ENCODE data around the gene GNG14.
"Not testable (repeated sequence)": the region's sequence is repeated elsewhere in the genome, so short reads cannot be mapped to it uniquely, and the experiment has no call there.

GNG14 gene

GRCh38 chr19:12641456-12641855 lies 46.3 kb upstream of the GNG14 start:
- no peaks in the 10 kb centered on the region for H3F3A ChIP-seq (ENCODE audit: insufficient read depth, low read length)
- TF ChIP-seq EZH2 (IDR thresholded peaks at IDR 0.05; ENCODE audit: borderline replicate concordance, low read length), result no peak
- TF ChIP-seq, protein P1, sequence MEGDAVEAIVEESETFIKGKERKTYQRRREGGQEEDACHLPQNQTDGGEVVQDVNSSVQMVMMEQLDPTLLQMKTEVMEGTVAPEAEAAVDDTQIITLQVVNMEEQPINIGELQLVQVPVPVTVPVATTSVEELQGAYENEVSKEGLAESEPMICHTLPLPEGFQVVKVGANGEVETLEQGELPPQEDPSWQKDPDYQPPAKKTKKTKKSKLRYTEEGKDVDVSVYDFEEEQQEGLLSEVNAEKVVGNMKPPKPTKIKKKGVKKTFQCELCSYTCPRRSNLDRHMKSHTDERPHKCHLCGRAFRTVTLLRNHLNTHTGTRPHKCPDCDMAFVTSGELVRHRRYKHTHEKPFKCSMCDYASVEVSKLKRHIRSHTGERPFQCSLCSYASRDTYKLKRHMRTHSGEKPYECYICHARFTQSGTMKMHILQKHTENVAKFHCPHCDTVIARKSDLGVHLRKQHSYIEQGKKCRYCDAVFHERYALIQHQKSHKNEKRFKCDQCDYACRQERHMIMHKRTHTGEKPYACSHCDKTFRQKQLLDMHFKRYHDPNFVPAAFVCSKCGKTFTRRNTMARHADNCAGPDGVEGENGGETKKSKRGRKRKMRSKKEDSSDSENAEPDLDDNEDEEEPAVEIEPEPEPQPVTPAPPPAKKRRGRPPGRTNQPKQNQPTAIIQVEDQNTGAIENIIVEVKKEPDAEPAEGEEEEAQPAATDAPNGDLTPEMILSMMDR (IDR thresholded peaks at IDR 0.05; ENCODE audit: low read length), result no peak
- H2AFZ ChIP-seq (ENCODE audit: low read length), result no peak overlapping the region
- no peak overlapping the region for H3K4me2 ChIP-seq (ENCODE audit: low read length)
- no peak overlapping the region for H3K4me3 ChIP-seq (ENCODE audit: low read depth, low read length, poor library complexity, severe bottlenecking)
- peaks cover 9% of the 10 kb centered on the region for H3K36me3 ChIP-seq (ENCODE audit: insufficient read depth, low read length)
- H3K27me3 ChIP-seq (ENCODE audit: insufficient read depth, low read length), result no peaks in the 10 kb centered on the region
- no peaks in the 10 kb centered on the region for H3K9me3 ChIP-seq (ENCODE audit: low read length)
- H4K20me1 ChIP-seq (ENCODE audit: insufficient read depth, low read length), result no peaks in the 10 kb centered on the region
- H3K79me2 ChIP-seq (ENCODE audit: insufficient read depth, low read length), result no peaks in the 10 kb centered on the region
- peaks cover 8% of the 10 kb centered on the region for H3K4me1 ChIP-seq (ENCODE audit: insufficient read depth, low read length, severe bottlenecking)
- no peak overlapping the region for H3K9ac ChIP-seq (ENCODE audit: low read length)
- no peak overlapping the region for H3K27ac ChIP-seq (ENCODE audit: low read depth, low read length, poor library complexity, severe bottlenecking)
- H3K9me2 ChIP-seq (ENCODE audit: low read depth, low read length), result no peaks in the 10 kb centered on the region

DNA sequence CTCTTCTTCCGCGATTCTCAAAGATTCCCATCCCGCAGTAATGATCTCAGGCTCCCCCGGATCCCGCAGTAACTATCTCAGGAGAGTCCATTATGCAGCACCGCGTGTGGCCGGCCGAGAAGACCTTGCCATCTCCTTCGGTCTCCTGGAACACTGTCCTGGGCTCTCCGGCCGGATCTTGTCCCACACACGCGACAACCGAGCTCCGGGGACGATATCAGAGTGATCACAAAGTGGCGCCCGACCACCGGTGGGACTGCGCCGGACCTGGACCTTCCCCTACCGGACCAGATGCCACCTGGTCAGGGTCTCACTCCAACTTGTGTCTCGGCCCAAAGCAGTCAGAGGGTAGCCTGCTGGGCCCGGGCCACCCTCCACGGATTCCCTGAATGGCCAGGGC lies 45.3 kb upstream of the GNG14 start:
- Histone ChIP-seq H3K79me2 (ENCODE audit: insufficient read depth, low read length) (no peaks in the 10 kb centered on the region), H3K27me3 (ENCODE audit: insufficient read depth, low read length) (no peaks in the 10 kb centered on the region), H3K4me3 (ENCODE audit: low read depth, low read length, poor library complexity, severe bottlenecking) (no peak overlapping the region), H3K4me1 (ENCODE audit: insufficient read depth, low read length, severe bottlenecking) (peaks cover 8% of the 10 kb centered on the region), H2AFZ (ENCODE audit: low read length) (no peak overlapping the region), H3K27ac (ENCODE audit: low read depth, low read length, poor library complexity, severe bottlenecking) (no peak overlapping the region), H3K9me3 (ENCODE audit: low read length) (no peaks in the 10 kb centered on the region), H3K9ac (ENCODE audit: low read length) (no peak overlapping the region), H3K4me2 (ENCODE audit: low read length) (no peak overlapping the region), H4K20me1 (ENCODE audit: insufficient read depth, low read length) (no peaks in the 10 kb centered on the region), H3F3A (ENCODE audit: insufficient read depth, low read length) (no peaks in the 10 kb centered on the region), H3K9me2 (ENCODE audit: low read depth, low read length) (no peaks in the 10 kb centered on the region), H3K36me3 (ENCODE audit: insufficient read depth, low read length) (peaks cover 19% of the 10 kb centered on the region)
- TF ChIP-seq, protein P1 (IDR thresholded peaks at IDR 0.05; ENCODE audit: low read length), result no peak
- TF ChIP-seq EZH2 (IDR thresholded peaks at IDR 0.05; ENCODE audit: borderline replicate concordance, low read length), result no peak

GRCh38 chr19:12643716-12644115 lies 44.1 kb upstream of the GNG14 start:
- not testable (repeated sequence) for H3K79me2 ChIP-seq (ENCODE audit: insufficient read depth, low read length); H3K27ac ChIP-seq (ENCODE audit: low read depth, low read length, poor library complexity, severe bottlenecking); H3K4me2 ChIP-seq (ENCODE audit: low read length); H3K9ac ChIP-seq (ENCODE audit: low read length); H3K9me3 ChIP-seq (ENCODE audit: low read length); H3F3A ChIP-seq (ENCODE audit: insufficient read depth, low read length); H3K4me3 ChIP-seq (ENCODE audit: low read depth, low read length, poor library complexity, severe bottlenecking); H3K27me3 ChIP-seq (ENCODE audit: insufficient read depth, low read length); H2AFZ ChIP-seq (ENCODE audit: low read length); H3K9me2 ChIP-seq (ENCODE audit: low read depth, low read length); H3K4me1 ChIP-seq (ENCODE audit: insufficient read depth, low read length, severe bottlenecking); H4K20me1 ChIP-seq (ENCODE audit: insufficient read depth, low read length)
- H3K36me3 ChIP-seq (ENCODE audit: insufficient read depth, low read length), result peaks cover 19% of the 10 kb centered on the region

DNA sequence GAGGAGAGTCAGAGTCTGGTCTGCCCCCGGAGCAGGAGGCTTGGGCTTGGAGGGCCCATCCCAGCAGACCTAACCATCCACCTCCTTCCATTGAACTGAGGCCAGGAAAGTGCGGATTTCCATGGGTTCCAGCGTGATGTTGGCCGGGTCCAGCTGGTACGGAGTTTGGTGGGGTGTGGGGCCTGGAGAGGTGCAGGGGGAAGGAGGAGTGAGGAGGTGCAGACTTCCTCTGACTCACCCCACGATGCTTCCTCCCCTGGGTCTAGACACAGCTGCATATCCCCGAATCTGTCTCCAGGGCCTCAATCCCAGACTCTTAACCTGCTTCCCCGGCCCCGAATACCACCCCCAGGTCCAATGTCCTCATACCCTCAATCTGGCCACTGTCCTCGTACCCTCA lies 41.2 kb upstream of the GNG14 start:
- TF ChIP-seq, protein P1 (IDR thresholded peaks at IDR 0.05; ENCODE audit: low read length), result no peak
- TF ChIP-seq EZH2 (IDR thresholded peaks at IDR 0.05; ENCODE audit: borderline replicate concordance, low read length), result no peak
- H2AFZ ChIP-seq (ENCODE audit: low read length), result no peak overlapping the region
- no peaks in the 10 kb centered on the region for H3K9me2 ChIP-seq (ENCODE audit: low read depth, low read length)
- H3K4me2 ChIP-seq (ENCODE audit: low read length), result no peak overlapping the region
- H3K9ac ChIP-seq (ENCODE audit: low read length), result no peak overlapping the region
- H3K4me1 ChIP-seq (ENCODE audit: insufficient read depth, low read length, severe bottlenecking), result no peaks in the 10 kb centered on the region
- no peaks in the 10 kb centered on the region for H3F3A ChIP-seq (ENCODE audit: insufficient read depth, low read length)
- no peak overlapping the region for H3K4me3 ChIP-seq (ENCODE audit: low read depth, low read length, poor library complexity, severe bottlenecking)
- H3K27ac ChIP-seq (ENCODE audit: low read depth, low read length, poor library complexity, severe bottlenecking), result no peak overlapping the region
- peaks cover 30% of the 10 kb centered on the region for H3K36me3 ChIP-seq (ENCODE audit: insufficient read depth, low read length)
- H3K27me3 ChIP-seq (ENCODE audit: insufficient read depth, low read length), result no peaks in the 10 kb centered on the region
- H3K9me3 ChIP-seq (ENCODE audit: low read length), result no peaks in the 10 kb centered on the region
- H3K79me2 ChIP-seq (ENCODE audit: insufficient read depth, low read length), result no peaks in the 10 kb centered on the region
- H4K20me1 ChIP-seq (ENCODE audit: insufficient read depth, low read length), result no peaks in the 10 kb centered on the region

Measured in OCI-LY1 (cell line).